Prostate gland (tissue), 2 donors: ENCODE data around the gene SERPINE2. TPM values are rescaled to one million over a fixed set of nuclear protein-coding genes. Genes with fewer than 3 reads are reported as not detected.

Source experiments
- DNase-seq: peaks from one replicate; pipeline ENCODE4 v3.0.0-alpha.2; 2019; ENCODE audit warnings: low spot score
- H3K27ac ChIP-seq, 2 donors: fragments of 200-600 bp; sonication (generic); 2 replicates each; pipeline ENCODE4 v1.5.1; 2017 to 2019
- H3K27me3 ChIP-seq: fragments of 200-600 bp; sonication (generic); replicated peaks from 2 replicates; pipeline ENCODE4 v1.5.1; 2019; ENCODE audit not compliant: insufficient read depth
- H3K36me3 ChIP-seq, 2 donors: fragments of 200-600 bp; sonication (generic); 1 replicate in 1 of 2; 2 replicates in 1 of 2; pipeline versions ENCODE4 v1.5.1 to v1.8.1; 2017 to 2019
- H3K4me1 ChIP-seq: fragments of 200-600 bp; sonication (generic); replicated peaks from 2 replicates; pipeline ENCODE4 v1.5.1; 2019
- H3K4me3 ChIP-seq, 2 donors: fragments of 200-600 bp; sonication (generic); 2 replicates each; pipeline ENCODE4 v1.5.1; 2017 to 2019
- H3K9me3 ChIP-seq: fragments of 200-600 bp; sonication (generic); 2 replicates; pipeline ENCODE4 v1.5.1; 2017
- POLR2A ChIP-seq: fragments of 450-650 bp; IDR thresholded peaks from one replicate; pipeline ENCODE4 v1.6.1; 2016; ENCODE audit warnings: antibody characterized with exemption, mild to moderate bottlenecking
- POLR2AphosphoS5 ChIP-seq: sonication (generic); formaldehyde crosslinking; IDR thresholded peaks from one replicate; pipeline ENCODE4 v1.6.1; 2017; ENCODE audit warnings: antibody characterized with exemption
- WGBS: methylation state at CpG from one replicate; pipeline ENCODE4 v1.1.5; 2018; 5-methylcytosine and 5-hydroxymethylcytosine counted together
- intact Hi-C: fragments of 100-400 bp; cut with DNase I; formaldehyde crosslinking; loops from one replicate; pipeline ENCODE4 v1.14.2; 2022
- total RNA-seq, 2 donors: library from RNA; depleted of rRNA; stranded (reverse); fragments of >200 nt; gene quantifications; one replicate each; pipeline ENCODE4 v1.1.0, GENCODE V29; 2016
- TF ChIP-seq, protein P1 (sequence below), 4 experiments: fragments of 200-600 bp in 2 of 4; fragments of 450-650 bp in 2 of 4; sonication (generic) in 2 of 4; IDR thresholded peaks; 1 replicate in 3 of 4; 2 replicates in 1 of 4; pipeline ENCODE4 v1.5.1; 2016 to 2019; ENCODE audit warnings: antibody characterized with exemption in 4 of 4, mild to moderate bottlenecking in 2 of 4, moderate library complexity in 2 of 4

The SERPINE2 gene
- total RNA-seq, 2 donors from 2014 or later, result 2.4 to 158 TPM

- Histone ChIP-seq H3K9me3 (no peaks in the 10 kb centered on the region), H3K4me1 (peaks cover 2% of the 10 kb centered on the region), H3K27me3 (no peaks in the 10 kb centered on the region), H3K4me3 (peak overlapping the region; percentile 45 to 54), H3K27ac (peak overlapping the region in 1 of 2 donors; percentile 23), H3K36me3 (no peaks in the 10 kb centered on the region)
- DNase-seq, result no peak
- TF ChIP-seq, protein P1, sequence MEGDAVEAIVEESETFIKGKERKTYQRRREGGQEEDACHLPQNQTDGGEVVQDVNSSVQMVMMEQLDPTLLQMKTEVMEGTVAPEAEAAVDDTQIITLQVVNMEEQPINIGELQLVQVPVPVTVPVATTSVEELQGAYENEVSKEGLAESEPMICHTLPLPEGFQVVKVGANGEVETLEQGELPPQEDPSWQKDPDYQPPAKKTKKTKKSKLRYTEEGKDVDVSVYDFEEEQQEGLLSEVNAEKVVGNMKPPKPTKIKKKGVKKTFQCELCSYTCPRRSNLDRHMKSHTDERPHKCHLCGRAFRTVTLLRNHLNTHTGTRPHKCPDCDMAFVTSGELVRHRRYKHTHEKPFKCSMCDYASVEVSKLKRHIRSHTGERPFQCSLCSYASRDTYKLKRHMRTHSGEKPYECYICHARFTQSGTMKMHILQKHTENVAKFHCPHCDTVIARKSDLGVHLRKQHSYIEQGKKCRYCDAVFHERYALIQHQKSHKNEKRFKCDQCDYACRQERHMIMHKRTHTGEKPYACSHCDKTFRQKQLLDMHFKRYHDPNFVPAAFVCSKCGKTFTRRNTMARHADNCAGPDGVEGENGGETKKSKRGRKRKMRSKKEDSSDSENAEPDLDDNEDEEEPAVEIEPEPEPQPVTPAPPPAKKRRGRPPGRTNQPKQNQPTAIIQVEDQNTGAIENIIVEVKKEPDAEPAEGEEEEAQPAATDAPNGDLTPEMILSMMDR (IDR thresholded peaks at IDR 0.05), result no peak
- TF ChIP-seq POLR2A (no peak), POLR2AphosphoS5 (no peak)
- intact Hi-C loops, result no loop called here
- WGBS, result no CpG with 5 or more reads among the region's 35 CpGs
Measured at GRCh38 chr2:224038830-224039079, 331 bp downstream of the SERPINE2 start.

GRCh38 chr2:224038049-224038829, 847 bp downstream of the SERPINE2 start:
- Histone ChIP-seq H3K27ac (peak overlapping the region in 1 of 2 donors; percentile 23), H3K36me3 (no peaks in the 10 kb centered on the region), H3K27me3 (no peaks in the 10 kb centered on the region), H3K9me3 (no peaks in the 10 kb centered on the region), H3K4me1 (peaks cover 2% of the 10 kb centered on the region), H3K4me3 (peak overlapping the region; percentile 45 to 54)
- 2% methylated on average over 26 of the region's 36 CpGs for WGBS
- intact Hi-C loops, result no loop called here
- TF ChIP-seq, protein P1 (IDR thresholded peaks at IDR 0.05), result no peak
- no peak for TF ChIP-seq POLR2A
- TF ChIP-seq POLR2AphosphoS5, result no peak
- DNase-seq, result peak; percentile 10

- intact Hi-C loops, result no loop called here
- no peak overlapping the region for H3K27ac ChIP-seq
- WGBS, result 83% methylated on average over 6 of the region's 6 CpGs
- H3K27me3 ChIP-seq, result no peaks in the 10 kb centered on the region
- no peaks in the 10 kb centered on the region for H3K9me3 ChIP-seq
- no peaks in the 10 kb centered on the region for H3K36me3 ChIP-seq
- no peak for DNase-seq
- H3K4me1 ChIP-seq, result peaks cover 2% of the 10 kb centered on the region
- TF ChIP-seq, protein P1 (IDR thresholded peaks at IDR 0.05), result no peak
- TF ChIP-seq POLR2A (no peak), POLR2AphosphoS5 (no peak)
- H3K4me3 ChIP-seq, result no peak overlapping the region
Measured at GRCh38 chr2:224036731-224037361, 2.2 kb downstream of the SERPINE2 start.

GRCh38 chr2:224034017-224034416, 5.1 kb downstream of the SERPINE2 start:
- DNase-seq, result no peak
- Histone ChIP-seq H3K9me3 (no peaks in the 10 kb centered on the region), H3K27me3 (no peaks in the 10 kb centered on the region), H3K4me3 (no peak overlapping the region), H3K36me3 (no peaks in the 10 kb centered on the region), H3K27ac (no peak overlapping the region), H3K4me1 (peaks cover 2% of the 10 kb centered on the region)
- WGBS, result 63% methylated on average over 5 of the region's 5 CpGs
- TF ChIP-seq, protein P1 (IDR thresholded peaks at IDR 0.05), result no peak
- TF ChIP-seq POLR2A (no peak), POLR2AphosphoS5 (no peak)
- intact Hi-C loops, result no loop called here

DNA sequence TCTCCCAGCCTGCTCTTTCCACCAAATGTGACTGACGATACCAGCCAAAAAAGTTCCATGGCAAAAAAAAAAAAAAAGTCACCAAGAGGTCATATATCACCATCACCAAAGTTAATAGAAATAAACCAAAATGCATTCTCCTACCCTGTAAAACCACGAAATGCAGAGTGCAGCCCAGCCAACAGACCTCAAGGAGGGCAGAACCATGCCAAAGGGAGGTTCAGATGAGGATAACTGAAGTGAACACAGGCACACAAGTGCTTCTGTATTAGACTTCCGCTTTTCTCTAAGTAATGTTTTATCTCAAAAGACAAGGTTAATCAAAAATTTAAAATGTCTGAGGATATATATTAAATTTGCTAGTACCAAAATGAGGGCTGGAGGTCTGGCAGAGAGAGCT, 5.5 kb downstream of the SERPINE2 start:
- 73% methylated on average over 3 of the region's 3 CpGs for WGBS
- intact Hi-C loops, result no loop called here
- no peak for DNase-seq

More for the DNA sequence above, 5.5 kb downstream of the SERPINE2 start:
- Histone ChIP-seq H3K4me1 (peaks cover 2% of the 10 kb centered on the region), H3K36me3 (no peaks in the 10 kb centered on the region), H3K9me3 (no peaks in the 10 kb centered on the region), H3K4me3 (no peak overlapping the region), H3K27me3 (no peaks in the 10 kb centered on the region), H3K27ac (no peak overlapping the region)
- TF ChIP-seq POLR2A (no peak), POLR2AphosphoS5 (no peak)
- TF ChIP-seq, protein P1 (IDR thresholded peaks at IDR 0.05), result no peak
